ENCODE results near the gene RALGPS1.

Gene RALGPS1

GRCh38 chr9:126904586-126904985, 10.0 kb upstream of the RALGPS1 start:
- no peak for DNase-seq (ENCODE audit: low read depth in 1 of 2, low spot score in 1 of 2)

DNA sequence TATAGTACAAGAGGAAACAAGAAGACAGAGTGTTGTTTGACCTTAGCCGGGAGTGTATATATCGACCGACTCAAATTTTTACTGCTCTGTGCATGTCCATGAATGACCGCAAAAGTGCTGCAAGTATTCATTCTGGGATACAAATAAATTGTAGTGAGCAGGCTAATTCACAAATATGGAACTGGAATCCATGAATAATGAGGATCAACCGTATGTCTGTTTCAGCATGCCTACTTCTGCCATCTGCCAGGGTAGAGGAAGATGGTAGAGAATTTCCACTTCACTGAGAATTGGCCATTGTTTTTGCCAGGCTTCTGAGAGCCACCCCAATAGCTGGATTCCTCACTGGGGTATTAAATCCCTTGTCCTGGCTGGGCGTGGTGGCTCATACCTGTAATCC, 8.5 kb upstream of the RALGPS1 start:
- no peak for DNase-seq (ENCODE audit: low read depth in 1 of 2, low spot score in 1 of 2)

GRCh38 chr9:126907058-126907457, 7.5 kb upstream of the RALGPS1 start:
- no peak for DNase-seq (ENCODE audit: low read depth in 1 of 2, low spot score in 1 of 2)

- DNase-seq (ENCODE audit: low read depth in 1 of 2, low spot score in 1 of 2): peak; percentile 22 to 39
Observed at GRCh38 chr9:126915281-126915816, 767 bp downstream of the RALGPS1 start.

GRCh38 chr9:126915846-126916543, 1.4 kb downstream of the RALGPS1 start:
- no peak for DNase-seq (ENCODE audit: low read depth in 1 of 2, low spot score in 1 of 2)

DNA sequence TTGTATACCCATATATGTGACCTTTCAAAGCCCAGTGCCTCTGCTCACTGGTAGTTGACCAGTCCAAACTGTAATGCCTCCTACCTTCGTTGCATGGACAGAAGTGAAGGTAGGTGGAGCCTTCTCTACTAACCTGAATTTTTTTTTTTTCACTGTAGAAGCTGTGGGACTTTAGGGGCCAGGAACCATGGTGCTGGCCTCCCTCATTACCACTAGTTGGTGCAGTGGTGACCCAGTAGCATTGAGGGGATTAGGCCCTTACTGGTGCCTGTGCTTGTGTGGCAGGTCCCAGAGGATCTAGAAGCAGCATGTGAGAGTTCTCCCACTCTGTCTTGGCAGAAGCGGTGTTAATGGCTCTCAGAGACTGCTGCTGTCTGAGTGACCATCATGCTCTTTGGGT, 2.3 kb downstream of the RALGPS1 start:
- DNase-seq (ENCODE audit: low read depth in 1 of 2, low spot score in 1 of 2): no peak

- DNase-seq (ENCODE audit: low read depth in 1 of 2, low spot score in 1 of 2): no peak
Observed at GRCh38 chr9:126919193-126919592, 4.6 kb downstream of the RALGPS1 start.

DNA sequence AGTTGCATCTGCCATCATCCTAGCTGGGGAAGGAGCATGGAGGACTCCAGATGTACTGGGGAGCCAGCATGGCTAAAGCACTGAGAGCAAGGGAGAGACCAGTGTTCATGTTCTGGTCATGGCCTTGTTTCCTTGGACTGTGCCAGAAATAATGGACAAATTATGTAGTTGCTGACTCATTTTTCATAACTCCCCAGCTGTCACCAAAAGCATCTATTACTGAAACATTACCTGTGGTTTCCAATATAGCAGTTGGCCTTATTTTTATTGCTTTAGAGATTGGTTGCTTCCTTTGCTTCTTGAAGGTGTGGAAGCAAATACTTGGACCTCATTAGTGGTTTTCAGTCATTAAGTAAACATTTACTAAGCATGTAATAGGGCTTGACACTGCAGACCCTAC, 11.3 kb downstream of the RALGPS1 start:
- no peak for DNase-seq (ENCODE audit: low read depth in 1 of 2, low spot score in 1 of 2)

GRCh38 chr9:126926364-126926763, 11.8 kb downstream of the RALGPS1 start:
- DNase-seq (ENCODE audit: low read depth in 1 of 2, low spot score in 1 of 2): no peak

DNA sequence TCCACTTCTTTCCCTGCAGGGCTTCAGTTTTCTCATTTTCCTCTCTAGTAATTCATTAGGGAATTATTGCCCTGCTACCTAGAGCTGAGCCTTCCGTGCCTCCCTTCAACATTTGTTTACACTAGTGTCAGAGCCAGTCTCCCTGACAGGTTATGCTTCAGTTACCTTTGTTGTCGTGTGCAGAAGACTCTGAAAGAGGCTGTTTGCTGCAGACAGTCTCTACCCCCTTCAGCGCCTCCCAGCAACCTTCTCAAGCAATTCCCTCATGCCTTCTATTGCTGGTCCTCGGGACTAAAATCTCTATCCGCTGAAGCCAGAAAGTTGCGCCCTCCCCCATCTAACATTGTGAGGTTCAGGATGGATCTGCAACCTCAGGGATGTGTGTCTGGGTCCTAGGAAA, 12.8 kb downstream of the RALGPS1 start:
- no peak for DNase-seq (ENCODE audit: low read depth in 1 of 2, low spot score in 1 of 2)

- DNase-seq (ENCODE audit: low read depth in 1 of 2, low spot score in 1 of 2): no peak
Observed at GRCh38 chr9:126932871-126933321, 18.3 kb downstream of the RALGPS1 start.

DNA sequence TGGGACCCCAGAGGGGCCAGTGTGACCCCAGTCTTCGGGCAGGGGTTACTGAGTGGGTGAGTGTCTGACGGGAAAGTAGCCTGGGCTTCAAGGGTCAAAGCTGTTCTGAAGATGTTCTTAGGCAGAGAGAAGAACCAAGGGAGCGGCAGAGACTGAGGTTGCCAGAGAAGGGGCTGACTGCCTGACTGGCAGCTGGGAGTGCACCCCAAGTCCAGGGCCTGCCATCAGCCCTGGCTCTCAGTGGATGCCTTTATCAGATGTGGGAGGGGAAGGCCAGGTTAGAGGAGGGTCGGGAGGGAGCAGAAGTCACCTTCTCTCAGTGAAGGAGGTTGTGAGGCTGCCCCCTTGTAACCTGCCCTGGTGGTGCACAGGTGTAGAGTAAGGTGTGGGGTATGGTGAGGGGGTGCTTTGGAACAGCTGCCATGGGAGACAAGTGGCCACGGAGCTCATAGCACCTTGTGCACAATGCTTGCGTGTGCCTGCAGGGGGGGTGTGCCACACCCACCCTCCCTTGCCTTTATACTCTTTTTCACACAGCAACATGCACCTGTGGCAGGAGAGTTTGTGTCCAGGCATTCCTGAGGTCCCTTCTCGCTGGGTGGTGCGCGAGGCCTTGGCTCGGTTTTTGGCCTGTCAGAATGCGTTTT, 18.9 kb downstream of the RALGPS1 start:
- DNase-seq (ENCODE audit: low read depth in 1 of 2, low spot score in 1 of 2): no peak

- DNase-seq (ENCODE audit: low read depth in 1 of 2, low spot score in 1 of 2): no peak
Observed at GRCh38 chr9:126934441-126934840, 19.9 kb downstream of the RALGPS1 start.

- no peak for DNase-seq (ENCODE audit: low read depth in 1 of 2, low spot score in 1 of 2)
Observed at GRCh38 chr9:126935630-126936029, 21.0 kb downstream of the RALGPS1 start.

- DNase-seq (ENCODE audit: low read depth in 1 of 2, low spot score in 1 of 2): no peak
Observed at GRCh38 chr9:126937444-126937843, 22.9 kb downstream of the RALGPS1 start.

- DNase-seq (ENCODE audit: low read depth in 1 of 2, low spot score in 1 of 2): no peak
Observed at GRCh38 chr9:126938327-126938726, 23.7 kb downstream of the RALGPS1 start.

DNA sequence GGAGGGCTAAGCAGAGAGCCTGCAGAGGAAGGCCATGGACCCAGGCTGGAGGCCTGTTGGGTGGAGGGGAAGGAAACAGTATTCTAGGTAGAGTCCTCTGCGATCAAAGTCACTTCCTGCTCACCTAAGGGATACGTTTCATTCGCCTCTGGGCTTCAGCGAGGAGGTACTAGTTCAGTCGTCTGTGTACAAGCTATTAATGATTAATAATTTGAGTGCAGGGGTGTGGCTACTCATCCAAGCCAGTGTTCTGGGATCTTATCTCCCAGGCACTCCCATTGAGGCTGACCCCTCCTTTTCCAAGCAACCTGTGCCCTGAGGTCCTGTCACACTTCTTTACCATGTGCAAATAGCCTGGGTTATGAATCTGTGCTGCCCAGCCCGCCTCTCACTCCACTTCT, 25.2 kb downstream of the RALGPS1 start:
- DNase-seq (ENCODE audit: low read depth in 1 of 2, low spot score in 1 of 2): no peak

DNA sequence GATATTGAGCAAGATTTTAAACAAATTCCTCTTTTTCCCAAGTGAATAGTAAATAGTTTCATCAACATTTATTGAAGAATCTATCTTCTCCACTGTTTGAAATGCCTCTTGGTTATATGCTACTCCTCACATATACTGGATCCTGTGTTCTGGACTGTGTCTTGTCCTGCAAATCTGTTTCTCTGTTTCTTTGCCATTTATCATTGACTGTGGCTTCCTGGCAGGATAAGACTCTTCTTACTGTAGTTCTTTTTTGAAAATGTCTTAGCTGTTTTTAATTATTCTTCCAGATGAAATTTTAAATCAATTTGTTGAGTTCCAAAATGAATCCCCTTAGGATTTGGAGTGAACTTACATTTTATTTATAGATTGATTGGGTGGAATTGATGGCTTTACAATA, 27.8 kb downstream of the RALGPS1 start:
- no peak for DNase-seq (ENCODE audit: low read depth in 1 of 2, low spot score in 1 of 2)

- no peak for DNase-seq (ENCODE audit: low read depth in 1 of 2, low spot score in 1 of 2)
Observed at GRCh38 chr9:126945682-126946081, 31.1 kb downstream of the RALGPS1 start.

DNA sequence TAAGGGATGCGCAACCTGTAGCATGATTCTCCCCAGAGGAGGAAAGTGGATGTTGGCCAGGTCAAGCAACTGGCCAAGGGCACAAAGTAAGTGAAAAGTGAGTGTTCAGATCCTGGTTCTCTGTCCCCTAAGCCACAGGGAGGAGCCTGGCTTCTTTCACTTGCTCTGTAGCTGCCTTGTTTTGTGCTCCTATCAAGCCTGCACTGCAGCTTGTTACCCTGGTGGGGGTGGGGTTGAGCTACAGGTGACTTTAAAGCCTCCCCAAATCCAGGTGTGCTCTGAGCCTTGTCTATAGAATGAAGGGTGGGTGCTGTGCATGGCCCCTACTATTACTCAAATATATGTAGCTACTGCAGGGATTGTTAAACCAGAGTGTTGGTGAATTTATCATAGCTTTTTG, 32.9 kb downstream of the RALGPS1 start:
- DNase-seq (ENCODE audit: low read depth in 1 of 2, low spot score in 1 of 2): no peak

GRCh38 chr9:126952205-126952977, 37.8 kb downstream of the RALGPS1 start:
- DNase-seq (ENCODE audit: low read depth in 1 of 2, low spot score in 1 of 2): no peak
